Motor neuron (in vitro differentiated cells): ENCODE data around the gene PTPRG. TPM values are rescaled to one million over a fixed set of nuclear protein-coding genes. Genes with fewer than 3 reads are reported as not detected.

Experiments used
- ATAC-seq, 8 experiments: fragments of 200-7000 bp; cut with Tn5 transposase; replicated peaks in 6 of 8; 2 replicates each; pipeline ENCODE4 v1.8.0; 2021; ENCODE audit warnings: mild to moderate bottlenecking in 8 of 8, moderate library complexity in 8 of 8
- H3K27ac ChIP-seq, 2 donors: fragments of 250-450 bp; sonication (Bioruptor Pico); 2 replicates each; pipeline ENCODE4 v1.9.0; 2021; ENCODE audit warnings: antibody characterized with exemption in 2 of 2, mild to moderate bottlenecking in 2 of 2, moderate library complexity in 1 of 2
- H3K4me1 ChIP-seq, 2 donors: fragments of 250-450 bp; sonication (Bioruptor Pico); replicated peaks in 1 of 2; 2 replicates each; pipeline ENCODE4 v1.6.1; 2021; ENCODE audit warnings: antibody characterized with exemption in 2 of 2, mild to moderate bottlenecking in 2 of 2, moderate library complexity in 1 of 2
- H3K4me3 ChIP-seq, 5 donors: fragments of 250-450 bp; sonication (Bioruptor Pico); 2 replicates each; pipeline ENCODE4 v1.9.0; 2021; ENCODE audit warnings: antibody characterized with exemption in 5 of 5, mild to moderate bottlenecking in 5 of 5, moderate library complexity in 4 of 5
- WGBS, 10 experiments: fragments of 450-650 bp; shearing (Covaris generic); methylation state at CpG; one replicate each; pipeline ENCODE4 v1.0.0; 2022; 5-methylcytosine and 5-hydroxymethylcytosine counted together
- in situ Hi-C, 9 experiments: fragments of 400-800 bp; cut with MboI; loops; one replicate each; pipeline ENCODE4 v1.15.0; 2021; ENCODE audit warnings: low sequenced_read_pairs in 9 of 9, low pct_unique_long_range_greater_than_20kb in 2 of 9; ENCODE audit not compliant: unreplicated experiment in 9 of 9
- total RNA-seq, 8 experiments: library from RNA; unstranded; fragments of 300-600 nt; gene quantifications; 2 replicates each; pipeline versions ENCODE4 v1.2.3 to v1.2.4, GENCODE V29; 2022

Gene PTPRG
- total RNA-seq, 8 experiments from 2014 or later = 15.9 to 75.2 (median 42.9) TPM

GRCh38 chr3:62226601-62227339 lies 665.4 kb downstream of the PTPRG start:
- Histone ChIP-seq H3K4me1 (peaks cover 4 to 7% of the 10 kb centered on the region in 2 donors), H3K4me3 (no peak overlapping the region), H3K27ac (no peak overlapping the region)
- in situ Hi-C loops = no loop called here
- ATAC-seq = peak in 1 of 8 experiments; percentile 24
- 80 to 100% (median 92%) methylated on average over 1 to 2 of the region's 6 CpGs; no CpG with 5 or more reads in 6 of the 10 experiments for WGBS, 10 experiments

GRCh38 chr3:62228467-62228866 lies 667.1 kb downstream of the PTPRG start:
- Histone ChIP-seq H3K4me3 (no peak overlapping the region), H3K4me1 (peaks cover 6 to 9% of the 10 kb centered on the region in 2 donors), H3K27ac (no peak overlapping the region)
- in situ Hi-C loops = no loop called here
- no peak for ATAC-seq
- 70 to 100% (median 88%) methylated on average over 1 to 3 of the region's 3 CpGs; no CpG with 5 or more reads in 1 of the 10 experiments for WGBS, 10 experiments

GRCh38 chr3:62229211-62229610 lies 667.8 kb downstream of the PTPRG start:
- H3K27ac ChIP-seq = no peak overlapping the region
- in situ Hi-C loops = no loop called here
- 30 to 100% (median 80%) methylated on average over 1 to 4 of the region's 5 CpGs; no CpG with 5 or more reads in 4 of the 10 experiments for WGBS, 10 experiments

GRCh38 chr3:62229908-62230307 lies 668.5 kb downstream of the PTPRG start:
- Histone ChIP-seq H3K27ac (no peak overlapping the region), H3K4me3 (no peak overlapping the region), H3K4me1 (peaks cover 6 to 10% of the 10 kb centered on the region in 2 donors)
- no peak for ATAC-seq
- 40 to 89% (median 58%) methylated on average over 1 of the region's 1 CpG; no CpG with 5 or more reads in 3 of the 10 experiments for WGBS, 10 experiments
- in situ Hi-C loops = no loop called here

More at GRCh38 chr3:62229211-62229610, 667.8 kb downstream of the PTPRG start:
- peaks cover 6 to 10% of the 10 kb centered on the region in 2 donors for H3K4me1 ChIP-seq
- no peak overlapping the region for H3K4me3 ChIP-seq
- peak in 1 of 8 experiments; percentile 80 for ATAC-seq

- H3K4me3 ChIP-seq = no peak overlapping the region
- ATAC-seq = no peak
- in situ Hi-C loops = no loop called here
- WGBS, 10 experiments = 60 to 100% (median 81%) methylated on average over 1 to 6 of the region's 6 CpGs; no CpG with 5 or more reads in 4 of the 10 experiments
- H3K4me1 ChIP-seq = peaks cover 16 to 25% of the 10 kb centered on the region in 2 donors
- no peak overlapping the region for H3K27ac ChIP-seq
Observed at GRCh38 chr3:62233065-62233464, 671.7 kb downstream of the PTPRG start.

- in situ Hi-C loops = no loop called here
- Histone ChIP-seq H3K4me3 (no peak overlapping the region), H3K27ac (no peak overlapping the region), H3K4me1 (peaks cover 14 to 38% of the 10 kb centered on the region in 2 donors)
- 42 to 100% (median 79%) methylated on average over 2 to 4 of the region's 4 CpGs; no CpG with 5 or more reads in 1 of the 10 experiments for WGBS, 10 experiments
- ATAC-seq = no peak
Observed at GRCh38 chr3:62236016-62236415, 674.6 kb downstream of the PTPRG start.

- no peak overlapping the region for H3K4me3 ChIP-seq
- 51 to 80% (median 66%) methylated on average over 2 to 5 of the region's 5 CpGs; no CpG with 5 or more reads in 3 of the 10 experiments for WGBS, 10 experiments
- ATAC-seq = peak in 5 of 8 experiments; percentile 28 to 82 (median 70)
- peak overlapping the region in 1 of 2 donors; percentile 3 for H3K27ac ChIP-seq
- in situ Hi-C loops = no loop called here
- peaks cover 22 to 52% of the 10 kb centered on the region in 2 donors for H3K4me1 ChIP-seq
Observed at GRCh38 chr3:62237286-62237948, 676.0 kb downstream of the PTPRG start.

- in situ Hi-C loops = no loop called here
- peak in 2 of 8 experiments; percentile 14 to 18 for ATAC-seq
- 69 to 100% (median 92%) methylated on average over 1 to 5 of the region's 5 CpGs; no CpG with 5 or more reads in 6 of the 10 experiments for WGBS, 10 experiments
- H3K27ac ChIP-seq = peak overlapping the region in 1 of 2 donors; percentile 3
- no peak overlapping the region for H3K4me3 ChIP-seq
- H3K4me1 ChIP-seq = peaks cover 28 to 58% of the 10 kb centered on the region in 2 donors
Observed at GRCh38 chr3:62238003-62238402, 676.6 kb downstream of the PTPRG start.

GRCh38 chr3:62238431-62238830 lies 677.1 kb downstream of the PTPRG start:
- ATAC-seq = peak in 2 of 8 experiments; percentile 18 to 82
- Histone ChIP-seq H3K27ac (no peak overlapping the region), H3K4me3 (no peak overlapping the region), H3K4me1 (peaks cover 31 to 61% of the 10 kb centered on the region in 2 donors)
- in situ Hi-C loops = no loop called here

GRCh38 chr3:62241279-62241678 lies 679.9 kb downstream of the PTPRG start:
- Histone ChIP-seq H3K27ac (no peak overlapping the region), H3K4me3 (no peak overlapping the region), H3K4me1 (peaks cover 35 to 79% of the 10 kb centered on the region in 2 donors)
- peak in 1 of 8 experiments; percentile 32 for ATAC-seq
- WGBS, 10 experiments = 21 to 83% (median 60%) methylated on average over 1 to 2 of the region's 4 CpGs; no CpG with 5 or more reads in 3 of the 10 experiments
- in situ Hi-C loops = no loop called here

- no peak overlapping the region for H3K4me3 ChIP-seq
- H3K4me1 ChIP-seq = peaks cover 30 to 73% of the 10 kb centered on the region in 2 donors
- WGBS, 10 experiments = 14 to 98% (median 39%) methylated on average over 1 to 10 of the region's 12 CpGs; no CpG with 5 or more reads in 2 of the 10 experiments
- peak overlapping the region; percentile 42 to 44 for H3K27ac ChIP-seq
- in situ Hi-C loops = no loop called here
- peak in 5 of 8 experiments; percentile 88 to 96 (median 92) for ATAC-seq
Observed at GRCh38 chr3:62242831-62243509, 681.6 kb downstream of the PTPRG start.

GRCh38 chr3:62246094-62246493 lies 684.7 kb downstream of the PTPRG start:
- no peak overlapping the region for H3K27ac ChIP-seq
- no peak for ATAC-seq
- WGBS, 10 experiments = 57 to 88% (median 70%) methylated on average over 1 to 2 of the region's 2 CpGs; no CpG with 5 or more reads in 1 of the 10 experiments
- no peak overlapping the region for H3K4me3 ChIP-seq
- peaks cover 23 to 66% of the 10 kb centered on the region in 2 donors for H3K4me1 ChIP-seq
- in situ Hi-C loops = no loop called here
